Lower leg skin (tissue), 4 donors: ENCODE data around the gene PRDM2. TPM values are rescaled to one million over a fixed set of nuclear protein-coding genes. Genes with fewer than 3 reads are reported as not detected.

ENCODE experiments used
- DNase-seq, 2 donors: peaks; one replicate each; pipeline ENCODE4 v3.0.0-alpha.2; 2019; ENCODE audit warnings: low spot score in 2 of 2
- H3K4me3 ChIP-seq: fragments of 200-600 bp; sonication (generic); 2 replicates; pipeline ENCODE4 v1.5.1; 2017; ENCODE audit warnings: mild to moderate bottlenecking, low read depth; ENCODE audit not compliant: poor library complexity, severe bottlenecking
- POLR2A ChIP-seq, 2 donors: fragments of 450-650 bp; IDR thresholded peaks; one replicate each; pipeline ENCODE4 v1.6.1; 2016 to 2017; ENCODE audit warnings: antibody characterized with exemption in 2 of 2, mild to moderate bottlenecking in 1 of 2, moderate library complexity in 1 of 2
- WGBS, 2 donors: methylation state at CpG; one replicate each; pipeline ENCODE4 v1.1.5; 2018; 5-methylcytosine and 5-hydroxymethylcytosine counted together
- intact Hi-C: fragments of 100-400 bp; cut with DNase I; formaldehyde crosslinking; loops from one replicate; pipeline ENCODE4 v1.15.0; 2023; ENCODE audit warnings: low total_unique reads
- total RNA-seq, 4 donors: library from RNA; depleted of rRNA; stranded (reverse); fragments of >200 nt; gene quantifications; one replicate each; pipeline ENCODE4 v1.1.0, GENCODE V29; 2016
- TF ChIP-seq, protein P1 (sequence below), 3 donors: fragments of 450-650 bp; IDR thresholded peaks; one replicate each; pipeline ENCODE4 v1.5.1; 2016; ENCODE audit warnings: antibody characterized with exemption in 3 of 3, mild to moderate bottlenecking in 3 of 3, moderate library complexity in 2 of 3

Gene PRDM2
- total RNA-seq, 4 donors from 2014 or later, result 34.7 to 69.9 (median 41.8) TPM

DNA sequence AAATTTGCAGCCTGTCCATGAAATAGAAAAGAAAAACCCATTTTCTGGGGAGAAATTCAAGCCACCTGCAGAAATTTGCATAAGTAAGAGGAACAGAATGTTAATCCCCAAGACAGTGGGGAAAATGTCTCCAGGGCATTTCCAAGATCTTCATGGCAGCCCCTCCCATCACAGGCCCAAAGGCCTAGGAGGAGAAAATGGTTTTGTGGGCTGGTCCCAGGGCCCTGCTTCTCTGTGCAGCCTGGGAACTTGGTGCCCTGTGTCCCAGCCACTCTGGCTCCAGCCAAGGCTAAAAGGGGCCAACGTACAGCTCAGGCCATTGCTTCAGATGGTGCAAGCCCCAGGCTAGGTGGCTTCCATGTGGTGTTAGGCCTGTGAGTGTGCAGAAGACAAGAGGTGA lies 155.6 kb downstream of the PRDM2 start:
- TF ChIP-seq POLR2A (IDR thresholded peaks at IDR 0.05), result no peak
- TF ChIP-seq, protein P1, sequence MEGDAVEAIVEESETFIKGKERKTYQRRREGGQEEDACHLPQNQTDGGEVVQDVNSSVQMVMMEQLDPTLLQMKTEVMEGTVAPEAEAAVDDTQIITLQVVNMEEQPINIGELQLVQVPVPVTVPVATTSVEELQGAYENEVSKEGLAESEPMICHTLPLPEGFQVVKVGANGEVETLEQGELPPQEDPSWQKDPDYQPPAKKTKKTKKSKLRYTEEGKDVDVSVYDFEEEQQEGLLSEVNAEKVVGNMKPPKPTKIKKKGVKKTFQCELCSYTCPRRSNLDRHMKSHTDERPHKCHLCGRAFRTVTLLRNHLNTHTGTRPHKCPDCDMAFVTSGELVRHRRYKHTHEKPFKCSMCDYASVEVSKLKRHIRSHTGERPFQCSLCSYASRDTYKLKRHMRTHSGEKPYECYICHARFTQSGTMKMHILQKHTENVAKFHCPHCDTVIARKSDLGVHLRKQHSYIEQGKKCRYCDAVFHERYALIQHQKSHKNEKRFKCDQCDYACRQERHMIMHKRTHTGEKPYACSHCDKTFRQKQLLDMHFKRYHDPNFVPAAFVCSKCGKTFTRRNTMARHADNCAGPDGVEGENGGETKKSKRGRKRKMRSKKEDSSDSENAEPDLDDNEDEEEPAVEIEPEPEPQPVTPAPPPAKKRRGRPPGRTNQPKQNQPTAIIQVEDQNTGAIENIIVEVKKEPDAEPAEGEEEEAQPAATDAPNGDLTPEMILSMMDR (IDR thresholded peaks at IDR 0.05), result no peak
- intact Hi-C loops, result no loop called here
- DNase-seq, result no peak
- no peak overlapping the region for H3K4me3 ChIP-seq
- 100% methylated on average over 1 of the region's 1 CpG for WGBS, 2 donors

DNA sequence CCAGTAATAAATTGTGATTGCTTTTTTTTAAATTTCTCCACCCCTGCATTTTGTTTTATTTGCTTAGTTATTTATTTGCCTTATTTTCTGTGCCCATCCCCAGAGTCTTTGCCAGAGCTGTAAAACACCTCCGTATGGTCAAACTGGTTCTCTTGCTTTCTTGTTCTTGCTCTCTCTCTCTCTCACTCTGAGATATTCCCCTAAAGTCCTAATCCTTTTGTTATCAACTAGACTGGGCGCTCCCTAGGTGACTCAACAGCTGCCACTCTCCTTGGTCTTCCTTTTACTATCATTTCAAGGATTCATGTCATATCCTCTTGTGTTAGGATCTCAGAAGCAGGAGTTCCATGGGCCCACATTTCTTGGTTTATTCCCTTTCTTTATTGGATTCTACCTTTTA lies 160.0 kb downstream of the PRDM2 start:
- intact Hi-C loops, result no loop called here
- H3K4me3 ChIP-seq, result no peak overlapping the region
- TF ChIP-seq POLR2A (IDR thresholded peaks at IDR 0.05), result no peak
- TF ChIP-seq, protein P1 (IDR thresholded peaks at IDR 0.05), result no peak
- DNase-seq, result no peak
- 54 to 64% methylated on average over 2 of the region's 2 CpGs for WGBS, 2 donors

DNA sequence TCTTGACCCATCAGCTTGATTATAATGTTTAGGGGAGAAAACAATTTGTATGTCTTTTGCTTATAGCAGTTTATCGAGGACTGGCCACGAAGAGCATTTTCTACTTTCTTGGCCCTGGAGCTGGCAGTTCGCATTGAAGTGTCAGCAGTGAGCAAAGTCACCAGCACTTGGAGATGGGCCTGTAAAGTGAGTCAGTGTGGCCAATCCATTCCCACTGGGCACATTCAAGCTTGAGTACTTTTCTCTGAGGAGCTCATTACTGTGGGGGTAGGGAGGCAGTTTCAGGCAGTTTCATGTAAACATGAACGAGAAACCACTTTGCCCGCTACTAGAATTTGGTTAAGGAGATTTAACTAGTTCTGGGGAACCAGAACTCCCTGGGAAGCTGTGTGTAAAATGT lies 164.8 kb downstream of the PRDM2 start:
- 67 to 68% methylated on average over 5 of the region's 5 CpGs for WGBS, 2 donors
- intact Hi-C loops, result no loop called here
- H3K4me3 ChIP-seq, result no peak overlapping the region
- TF ChIP-seq, protein P1 (IDR thresholded peaks at IDR 0.05), result no peak
- no peak for TF ChIP-seq POLR2A (IDR thresholded peaks at IDR 0.05)
- no peak for DNase-seq

DNA sequence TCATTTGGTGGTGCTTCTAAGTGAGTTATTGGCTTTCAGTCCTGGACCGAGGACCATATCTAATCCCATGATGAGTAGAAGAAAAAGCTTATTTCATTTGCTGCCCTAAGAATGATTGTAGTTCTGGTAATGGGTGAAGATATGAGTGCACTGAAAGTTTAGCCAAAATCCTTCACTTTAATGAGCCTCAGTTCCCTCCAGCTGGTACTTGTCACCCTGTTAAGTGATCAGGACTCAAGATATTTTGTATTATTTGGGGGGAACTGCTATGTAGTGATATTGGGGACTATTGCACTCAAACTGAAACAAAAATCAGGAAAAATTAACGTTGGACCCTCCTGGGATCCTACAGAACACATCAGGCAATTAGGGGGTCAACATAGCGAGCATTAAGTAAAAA lies 165.9 kb downstream of the PRDM2 start:
- WGBS, 2 donors, result 60 to 76% methylated on average over 3 of the region's 3 CpGs
- intact Hi-C loops, result no loop called here
- no peak overlapping the region for H3K4me3 ChIP-seq
- no peak for TF ChIP-seq POLR2A (IDR thresholded peaks at IDR 0.05)
- TF ChIP-seq, protein P1 (IDR thresholded peaks at IDR 0.05), result no peak
- no peak for DNase-seq

DNA sequence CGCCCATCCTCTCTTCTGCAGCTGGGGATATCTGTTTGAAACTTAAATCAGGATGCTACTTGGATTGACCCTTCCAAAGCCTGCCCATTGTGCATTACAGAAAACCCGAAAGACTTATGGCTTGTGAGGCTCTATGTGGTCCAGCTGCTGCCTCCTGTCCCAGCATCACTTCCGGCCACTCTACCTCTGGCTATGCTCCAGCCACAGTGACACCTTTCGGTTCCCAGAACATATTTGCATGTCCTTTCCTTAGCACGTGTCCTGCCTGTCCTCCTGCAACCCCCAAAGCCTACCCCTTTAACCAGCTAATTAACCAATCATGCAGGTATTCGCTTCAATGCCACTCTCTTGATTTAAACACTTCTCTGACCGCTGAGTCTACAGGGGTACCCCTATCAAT lies 167.6 kb downstream of the PRDM2 start:
- 93 to 94% methylated on average over 7 of the region's 7 CpGs for WGBS, 2 donors
- intact Hi-C loops, result no loop called here
- no peak for TF ChIP-seq POLR2A (IDR thresholded peaks at IDR 0.05)
- TF ChIP-seq, protein P1 (IDR thresholded peaks at IDR 0.05), result no peak
- no peak for DNase-seq
- no peak overlapping the region for H3K4me3 ChIP-seq

DNA sequence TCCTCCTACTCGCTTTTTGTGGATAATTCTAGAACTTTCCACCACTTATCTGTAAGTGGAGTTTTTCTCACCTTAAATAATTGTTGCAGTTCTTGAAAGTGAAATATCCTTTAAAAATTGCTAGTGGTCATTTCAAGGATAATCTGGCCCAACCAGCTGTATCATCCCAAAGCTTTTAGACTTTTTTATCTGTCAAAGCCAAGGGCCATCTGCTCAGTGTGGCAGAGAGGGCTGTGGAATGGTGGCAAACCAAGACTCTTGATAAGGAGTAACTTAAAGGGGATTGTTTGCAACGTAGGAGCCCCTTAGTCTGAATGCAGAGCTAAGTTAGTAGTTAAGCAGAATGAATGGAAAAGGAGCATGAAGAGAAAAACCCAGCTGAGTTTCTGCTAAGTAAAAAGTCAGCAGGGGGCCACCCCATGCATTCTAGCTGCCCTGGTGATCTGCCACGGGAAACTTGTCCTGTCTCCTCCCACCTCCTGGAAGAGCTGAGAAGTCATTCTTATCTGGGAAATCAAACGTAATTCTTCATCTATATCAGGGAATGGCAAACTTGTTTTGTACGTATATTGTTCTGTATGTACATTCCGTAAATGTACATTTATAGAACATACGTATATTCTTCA lies 169.3 kb downstream of the PRDM2 start:
- 52 to 63% methylated on average over 7 of the region's 7 CpGs for WGBS, 2 donors
- intact Hi-C loops, result no loop called here
- TF ChIP-seq, protein P1 (IDR thresholded peaks at IDR 0.05), result no peak
- TF ChIP-seq POLR2A (IDR thresholded peaks at IDR 0.05), result no peak
- no peak overlapping the region for H3K4me3 ChIP-seq
- no peak for DNase-seq
